ENCODE results near the gene BCAM.
A peak's percentile ranks its signal among the peaks of the same experiment; 100 is the strongest.
"Not testable (repeated sequence)": the region's sequence is repeated elsewhere in the genome, so short reads cannot be mapped to it uniquely, and the experiment has no call there.

The BCAM gene, protein sequence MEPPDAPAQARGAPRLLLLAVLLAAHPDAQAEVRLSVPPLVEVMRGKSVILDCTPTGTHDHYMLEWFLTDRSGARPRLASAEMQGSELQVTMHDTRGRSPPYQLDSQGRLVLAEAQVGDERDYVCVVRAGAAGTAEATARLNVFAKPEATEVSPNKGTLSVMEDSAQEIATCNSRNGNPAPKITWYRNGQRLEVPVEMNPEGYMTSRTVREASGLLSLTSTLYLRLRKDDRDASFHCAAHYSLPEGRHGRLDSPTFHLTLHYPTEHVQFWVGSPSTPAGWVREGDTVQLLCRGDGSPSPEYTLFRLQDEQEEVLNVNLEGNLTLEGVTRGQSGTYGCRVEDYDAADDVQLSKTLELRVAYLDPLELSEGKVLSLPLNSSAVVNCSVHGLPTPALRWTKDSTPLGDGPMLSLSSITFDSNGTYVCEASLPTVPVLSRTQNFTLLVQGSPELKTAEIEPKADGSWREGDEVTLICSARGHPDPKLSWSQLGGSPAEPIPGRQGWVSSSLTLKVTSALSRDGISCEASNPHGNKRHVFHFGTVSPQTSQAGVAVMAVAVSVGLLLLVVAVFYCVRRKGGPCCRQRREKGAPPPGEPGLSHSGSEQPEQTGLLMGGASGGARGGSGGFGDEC

DNA sequence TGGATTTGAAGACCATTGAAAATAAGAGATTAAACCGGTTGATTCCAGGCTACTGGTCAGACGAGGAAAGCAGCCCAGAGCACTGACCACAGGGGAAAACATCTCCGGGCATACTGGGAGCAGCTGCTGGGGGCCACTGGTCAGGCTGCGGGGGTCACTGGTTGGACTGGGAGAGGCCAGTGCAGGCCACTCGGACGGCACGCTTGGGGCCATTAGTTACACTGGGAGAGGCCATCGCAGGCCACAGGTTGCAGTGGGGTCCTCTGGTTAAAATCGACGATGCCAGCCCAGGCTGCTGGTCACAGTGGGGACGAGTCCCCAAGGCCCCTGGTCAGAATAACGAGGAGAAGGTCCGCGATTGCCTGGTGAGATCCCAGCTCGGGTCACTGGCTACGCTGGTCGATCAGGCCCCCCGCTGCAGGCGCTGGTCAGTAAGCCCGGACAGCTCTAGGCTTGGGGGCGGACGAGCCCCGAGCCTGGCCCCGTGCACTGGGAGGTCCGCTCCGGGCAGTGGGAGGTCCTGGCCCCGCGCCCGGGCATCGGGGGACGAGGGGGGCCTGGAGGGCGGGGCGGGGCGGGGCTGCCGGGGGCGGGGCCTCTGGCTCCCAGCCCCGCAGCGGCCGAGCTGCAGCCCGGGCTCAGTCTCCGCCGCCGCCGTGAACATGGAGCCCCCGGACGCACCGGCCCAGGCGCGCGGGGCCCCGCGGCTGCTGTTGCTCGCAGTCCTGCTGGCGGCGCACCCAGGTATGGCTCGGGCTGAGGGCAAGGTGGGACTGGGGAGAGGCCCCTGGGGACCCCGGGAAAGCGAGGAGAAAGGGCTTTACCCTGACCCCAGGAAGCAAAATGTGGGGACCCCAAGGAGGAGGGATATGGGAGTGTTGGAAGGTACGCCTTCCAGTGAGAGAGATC, at the start of gene BCAM:
TSS of gene BCAM (plus strand) at position 641 of the 909 bp plus-strand sequence. CDS start at position 663, 22 bp downstream.
- no peak for FAIRE-seq

DNA sequence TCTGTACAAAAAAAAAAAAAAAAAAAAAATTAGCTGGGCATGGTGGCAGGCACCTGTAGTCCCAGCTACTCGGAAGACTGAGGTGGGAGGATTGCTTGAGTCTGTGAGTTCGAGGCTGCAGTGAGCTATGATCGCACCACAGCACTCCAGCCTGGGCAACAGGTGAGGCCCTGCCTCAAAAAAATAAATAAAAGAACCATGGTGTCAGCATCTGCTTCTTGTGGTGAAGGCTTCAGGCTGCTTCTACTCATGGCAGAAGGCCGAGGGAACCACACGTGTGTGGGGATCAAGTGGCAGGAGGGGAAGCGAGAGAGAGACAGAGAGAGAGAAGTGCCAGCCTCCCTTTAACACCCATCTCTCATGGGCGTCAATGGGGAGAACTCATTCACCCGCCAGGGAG, 46.9 kb upstream of the BCAM start:
- FAIRE-seq: no peak

DNA sequence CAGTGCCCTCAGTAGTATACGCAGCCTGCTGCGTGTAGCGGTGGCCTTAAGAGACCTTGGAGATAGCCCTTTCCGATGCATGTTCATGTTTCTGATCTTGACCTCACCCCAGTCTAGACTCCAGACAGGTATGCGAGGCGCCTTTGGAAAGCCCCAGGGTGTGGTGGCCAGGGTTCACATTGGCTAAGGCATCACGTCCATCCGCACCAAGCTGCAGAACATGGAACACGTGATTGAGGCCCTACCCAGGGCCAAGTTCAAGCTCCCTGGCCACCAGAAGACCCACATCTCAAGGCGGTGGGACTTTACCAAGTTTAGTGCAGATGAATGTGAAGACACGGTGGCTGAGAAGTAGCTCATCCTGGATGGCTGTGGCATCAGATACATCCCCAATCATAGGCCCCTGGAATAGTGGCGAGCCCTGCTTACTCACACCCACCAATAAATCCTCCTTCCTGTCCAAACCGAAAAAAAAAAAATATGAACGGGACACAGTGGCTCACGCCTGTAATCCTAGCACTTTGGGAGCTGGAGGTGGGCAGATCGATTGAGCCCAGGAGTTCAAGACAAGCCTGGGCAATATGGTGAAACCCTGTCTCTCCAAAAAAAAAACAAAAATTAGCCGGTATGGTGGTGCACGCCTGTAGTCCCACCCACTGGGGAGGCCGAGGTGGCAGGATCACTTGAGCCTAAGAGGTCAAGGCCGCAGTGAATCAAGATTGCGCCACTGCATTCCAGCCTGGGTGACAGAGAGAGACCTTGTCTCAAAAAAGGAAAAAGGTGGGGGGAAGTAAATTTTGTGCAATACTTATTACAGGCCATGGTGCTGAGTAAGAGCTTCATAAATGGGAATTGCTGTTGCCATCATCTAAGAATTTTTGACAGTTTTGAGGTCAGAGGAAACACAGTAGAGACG, 43.6 kb upstream of the BCAM start:
- FAIRE-seq: no peak

DNA sequence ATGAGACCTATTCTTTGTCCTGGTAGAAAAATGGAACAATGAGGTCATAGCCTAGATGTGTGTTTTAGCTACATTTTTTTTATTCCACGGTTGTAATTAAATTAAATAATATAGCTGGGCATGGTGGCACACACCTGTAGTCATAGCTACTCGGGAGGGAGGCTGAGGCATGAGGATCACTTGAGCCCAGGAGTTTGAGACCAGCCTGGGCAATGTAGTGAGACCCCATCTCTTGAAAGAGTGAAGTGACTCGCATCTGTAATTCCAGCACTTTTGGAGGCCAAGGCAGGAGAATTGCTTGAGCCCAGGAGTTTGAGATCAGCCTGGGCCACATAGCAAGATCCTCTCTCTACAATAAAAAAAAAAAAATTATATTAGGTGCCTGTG, 43.0 kb upstream of the BCAM start:
- no peak for FAIRE-seq

DNA sequence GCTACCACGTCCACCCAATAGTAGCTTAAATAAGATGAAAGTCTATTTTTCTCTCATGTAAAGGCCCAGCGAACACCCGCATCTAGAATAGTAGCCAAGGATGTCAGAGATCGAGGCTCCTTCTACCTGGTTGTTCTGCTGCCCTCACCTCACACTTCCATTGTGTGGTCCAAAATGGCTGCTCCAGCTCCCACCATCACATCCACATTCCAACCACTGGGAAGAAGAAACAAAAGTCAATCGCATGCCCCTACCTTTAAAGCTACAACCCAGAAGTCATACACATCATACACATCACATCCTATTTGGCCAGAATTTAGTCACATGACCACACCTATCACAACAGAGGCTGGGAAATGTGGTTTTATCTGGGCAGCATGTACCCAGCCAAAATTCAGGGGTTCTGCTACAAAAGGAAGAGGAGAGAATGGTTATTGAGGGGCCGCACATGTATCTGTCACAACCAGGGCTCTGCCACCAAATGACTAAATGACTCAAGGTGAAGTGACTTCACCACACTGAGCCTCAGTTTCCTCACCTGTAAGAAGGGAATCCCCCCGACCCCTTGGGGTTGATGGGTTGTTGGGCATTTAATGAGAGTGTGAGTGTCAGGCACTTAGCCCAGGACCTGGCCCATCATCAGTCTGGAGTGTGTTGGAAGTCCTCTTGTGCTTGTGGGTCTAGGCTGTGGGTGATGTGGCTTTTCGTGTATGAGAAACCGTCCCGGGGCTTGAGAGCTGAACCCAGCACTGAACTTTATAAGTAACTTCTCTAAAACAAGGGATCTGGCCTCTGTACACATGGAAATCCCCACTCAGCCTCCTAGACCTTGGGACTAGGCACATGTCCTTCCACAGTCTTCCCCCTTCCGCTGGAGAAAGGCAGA, 41.4 kb upstream of the BCAM start:
- no peak for FAIRE-seq

DNA sequence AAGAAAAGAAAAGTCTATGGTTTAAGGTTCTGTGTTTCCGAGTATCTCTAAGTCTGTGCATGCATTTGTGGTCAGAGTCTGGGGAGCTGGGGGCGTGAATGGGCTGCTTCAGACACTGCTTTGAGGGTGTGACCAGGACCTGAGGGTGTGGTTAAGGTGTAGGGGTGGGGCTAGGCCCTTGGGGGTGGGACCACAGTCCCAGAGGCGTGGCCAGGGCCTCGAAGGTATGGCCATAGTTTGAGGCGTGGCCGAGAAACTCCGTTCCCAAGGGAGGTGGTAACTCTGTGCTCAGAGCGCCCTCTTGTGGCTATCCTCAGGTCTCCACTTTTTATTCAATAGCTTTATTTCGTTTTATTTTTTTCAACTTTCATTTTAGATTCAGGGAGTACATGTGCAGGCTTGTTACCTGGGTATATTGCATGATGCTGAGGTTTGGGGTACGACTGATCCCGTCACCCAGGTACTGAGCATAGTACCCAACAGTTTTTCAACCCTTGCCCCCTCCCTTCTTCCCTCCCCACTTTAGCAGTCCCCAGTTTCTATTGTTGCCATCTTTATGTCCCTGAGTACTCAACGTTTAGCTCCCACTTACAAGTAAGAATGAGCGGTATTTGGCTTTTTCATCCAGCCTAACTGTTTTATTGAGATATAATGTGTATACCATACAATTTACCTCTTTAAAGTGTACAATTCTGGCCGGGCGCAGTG, 38.2 kb upstream of the BCAM start:
- FAIRE-seq: peak; percentile 88

DNA sequence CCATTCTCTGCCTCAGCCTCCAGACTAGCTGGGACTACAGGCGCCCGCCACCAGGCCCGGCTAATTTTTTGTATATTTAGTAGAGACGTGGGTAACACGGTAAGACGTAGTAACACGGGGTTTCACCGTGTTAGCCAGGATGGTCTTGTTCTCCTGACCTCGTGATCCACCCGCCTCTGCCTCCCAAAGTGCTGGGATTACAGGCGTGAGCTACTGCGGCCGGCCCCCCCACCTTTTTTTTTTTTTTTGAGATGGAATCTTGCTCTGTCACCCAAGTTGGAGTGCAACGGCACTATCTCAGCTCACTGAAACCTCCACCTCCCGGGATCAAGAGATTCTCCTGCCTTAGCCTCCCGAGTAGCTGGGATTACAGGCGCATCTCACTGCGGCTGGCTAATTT, 36.8 kb upstream of the BCAM start:
- not testable (repeated sequence) for FAIRE-seq

DNA sequence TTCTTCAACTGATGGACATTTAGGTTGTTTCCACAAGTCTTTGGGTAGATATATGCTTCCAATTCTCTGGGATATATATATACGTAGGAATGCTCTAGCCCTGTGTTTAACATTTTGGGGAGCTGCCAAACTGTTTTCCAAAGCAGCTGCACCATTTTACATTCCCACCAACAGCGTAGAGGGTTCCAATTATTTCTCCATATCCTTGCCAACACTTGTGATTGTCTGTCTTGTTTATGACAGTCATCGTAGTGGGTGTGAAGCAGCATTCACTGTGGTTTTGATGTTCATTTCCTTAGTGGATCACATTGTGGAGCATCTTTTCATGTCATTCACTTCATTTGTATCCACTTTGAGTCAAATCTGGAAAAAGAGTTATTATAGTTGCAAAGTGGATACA, 35.9 kb upstream of the BCAM start:
- no peak for FAIRE-seq

DNA sequence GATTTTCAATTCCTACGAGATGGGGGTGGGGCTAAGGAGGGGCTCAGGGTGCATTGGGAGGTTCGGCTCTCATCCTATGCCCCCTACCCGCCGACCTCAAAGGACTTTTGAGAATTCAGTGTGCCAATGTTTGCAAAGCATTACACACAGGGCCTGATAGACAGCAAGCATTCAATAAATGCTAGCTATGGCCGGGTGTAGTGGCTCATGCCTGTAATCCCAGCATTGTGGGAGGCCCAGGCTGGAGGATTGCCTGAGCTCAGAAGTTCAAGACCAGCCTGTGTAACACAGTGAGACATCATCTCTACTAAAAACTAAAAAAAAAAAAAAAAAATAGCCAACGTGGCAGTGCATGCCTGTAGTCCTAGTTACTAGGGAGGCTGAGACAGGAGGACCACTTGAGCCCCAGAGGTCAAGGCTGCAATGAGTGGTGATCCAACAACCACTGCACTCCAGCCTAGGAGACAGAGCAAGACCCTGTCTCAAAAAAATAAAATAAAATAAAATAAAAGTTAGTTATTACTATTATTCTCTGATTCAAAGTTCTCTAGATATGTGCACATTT, 33.1 kb upstream of the BCAM start:
- no peak for FAIRE-seq

DNA sequence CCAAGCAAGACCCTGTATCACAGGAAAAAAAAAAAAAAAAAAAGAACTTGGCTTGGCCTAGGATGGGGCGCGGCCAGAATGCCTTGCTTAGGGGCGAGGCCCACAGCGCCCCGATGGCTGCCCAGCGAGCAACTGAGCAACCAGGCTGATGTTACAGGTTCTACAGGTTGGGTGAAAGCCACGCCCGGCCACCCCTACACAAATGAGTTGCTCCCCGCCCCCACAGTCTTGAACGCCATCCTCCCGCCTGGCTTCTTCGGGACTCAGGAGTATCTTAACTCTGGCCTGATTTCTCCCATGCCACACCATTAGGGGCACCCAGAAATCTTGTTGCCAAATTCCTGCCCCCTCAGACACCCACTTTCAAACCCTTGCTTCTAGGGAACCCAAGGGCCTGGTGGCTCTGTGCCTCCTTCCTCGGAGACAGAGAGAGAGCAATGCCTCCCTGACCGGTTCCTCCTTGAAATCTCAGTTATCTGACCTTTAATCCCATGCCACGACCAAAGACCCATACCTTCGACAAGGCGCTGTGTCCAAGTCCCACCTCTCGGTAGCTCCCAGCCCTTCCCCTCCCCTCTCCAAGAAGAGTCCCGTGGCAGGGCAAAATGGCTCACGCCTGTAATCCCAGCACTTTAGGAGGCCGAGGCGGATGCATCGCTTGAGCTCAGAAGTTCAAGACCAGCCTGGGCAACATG, 32.4 kb upstream of the BCAM start:
- FAIRE-seq: no peak

DNA sequence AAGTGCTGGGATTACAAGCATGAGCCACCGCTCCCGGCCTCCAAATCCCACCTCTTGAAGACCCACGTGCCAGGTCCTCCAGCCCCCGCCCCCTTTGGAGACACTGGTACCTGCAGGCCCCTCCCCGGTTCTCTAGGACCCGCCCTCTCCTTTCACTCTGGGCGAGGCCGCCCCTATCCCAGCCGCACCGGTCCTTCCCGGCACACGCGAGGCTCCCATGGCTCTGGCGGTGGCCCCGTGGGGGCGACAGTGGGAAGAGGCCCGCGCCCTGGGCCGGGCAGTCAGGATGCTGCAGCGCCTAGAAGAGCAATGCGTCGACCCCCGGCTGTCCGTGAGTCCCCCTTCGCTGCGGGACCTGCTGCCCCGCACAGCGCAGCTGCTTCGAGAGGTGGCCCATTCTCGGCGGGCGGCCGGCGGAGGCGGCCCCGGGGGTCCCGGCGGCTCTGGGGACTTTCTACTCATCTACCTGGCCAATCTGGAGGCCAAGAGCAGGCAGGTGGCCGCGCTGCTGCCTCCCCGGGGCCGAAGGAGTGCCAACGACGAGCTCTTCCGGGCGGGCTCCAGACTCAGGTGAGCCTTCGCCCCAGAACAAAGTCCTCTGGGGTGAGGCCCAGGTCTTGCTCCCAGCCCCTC, 31.1 kb upstream of the BCAM start, which contains the start of gene CBLC:
TSS of gene CBLC (plus strand) at position 176 of the 633 bp plus-strand sequence. CDS start at position 218, 42 bp downstream.
- FAIRE-seq: no peak

DNA sequence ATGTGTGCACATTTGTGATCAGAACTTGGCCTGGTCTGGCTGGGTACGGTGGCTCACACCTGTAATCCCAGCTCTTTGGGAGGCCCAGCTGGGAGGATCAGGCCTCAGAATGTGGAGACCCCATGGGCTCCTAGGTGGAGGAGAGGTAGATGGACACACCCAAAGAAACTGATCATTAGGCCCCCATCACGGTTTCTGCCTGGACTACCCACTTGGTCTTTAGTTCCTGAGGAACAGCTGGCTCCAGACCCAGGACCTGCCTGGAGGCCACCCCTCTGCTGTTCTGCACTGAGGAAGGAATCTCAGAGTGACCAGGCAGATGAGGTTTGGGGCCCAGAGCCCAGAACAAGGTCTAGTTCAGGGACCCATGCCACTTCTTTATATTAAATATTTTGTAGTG, 29.8 kb upstream of the BCAM start:
- no peak for FAIRE-seq

DNA sequence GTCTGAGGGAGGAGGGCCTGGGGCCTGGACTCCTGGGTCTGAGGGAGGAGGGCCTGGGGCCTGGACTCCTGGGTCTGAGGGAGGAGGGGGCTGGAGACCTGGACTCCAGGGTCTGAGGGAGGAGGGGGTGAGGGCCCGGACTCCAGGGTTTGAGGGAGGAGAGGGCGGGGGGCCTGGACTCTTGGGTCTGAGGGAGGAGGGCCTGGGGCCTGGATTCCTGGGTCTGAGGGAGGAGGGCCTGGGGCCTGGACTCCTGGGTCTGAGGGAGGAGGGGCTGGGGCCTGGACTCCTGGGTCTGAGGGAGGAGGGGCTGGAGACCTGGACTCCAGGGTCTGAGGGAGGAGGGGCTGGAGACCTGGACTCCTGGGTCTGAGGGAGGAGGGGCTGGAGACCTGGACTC, 27.2 kb upstream of the BCAM start:
- FAIRE-seq: not testable (repeated sequence)

DNA sequence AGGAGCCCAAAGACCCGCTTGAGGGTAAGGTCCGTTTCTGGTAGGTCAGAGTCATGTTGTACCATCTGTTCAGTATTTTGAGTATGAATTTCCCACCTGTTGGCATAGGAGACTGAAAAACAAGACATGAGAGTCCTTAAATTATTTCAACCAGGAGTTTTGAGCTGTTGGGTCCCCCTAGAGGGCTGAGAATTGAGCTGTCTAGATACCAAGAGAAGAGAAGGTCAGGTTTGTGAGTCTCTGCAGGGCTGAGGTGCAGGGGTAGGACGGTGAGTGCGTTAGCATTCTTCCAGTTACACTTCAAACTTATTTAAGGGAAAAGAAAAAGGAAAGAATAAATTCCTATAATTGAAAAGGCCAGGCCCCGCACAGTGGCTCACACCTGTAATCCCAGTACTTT, 26.2 kb upstream of the BCAM start:
- FAIRE-seq: no peak

DNA sequence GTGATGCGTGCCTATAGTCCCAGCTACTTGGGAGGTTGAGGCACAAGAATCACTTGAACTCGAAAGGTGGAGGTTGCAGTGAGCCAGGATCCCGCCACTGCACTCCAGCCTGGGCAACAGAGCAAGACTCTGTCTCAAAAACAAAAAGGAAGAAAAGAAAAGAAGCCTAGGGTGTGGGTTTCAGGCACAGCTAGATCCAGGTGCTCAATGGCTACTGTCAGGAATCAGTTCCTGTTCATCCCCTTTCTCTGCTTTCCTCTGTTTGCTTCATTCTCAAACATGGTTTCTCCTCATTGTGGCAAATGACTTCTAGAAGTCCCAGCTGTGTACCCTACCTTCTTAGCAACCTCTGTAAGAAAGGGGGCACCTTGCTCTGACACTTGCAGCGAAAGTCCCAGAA, 25.4 kb upstream of the BCAM start:
- no peak for FAIRE-seq

DNA sequence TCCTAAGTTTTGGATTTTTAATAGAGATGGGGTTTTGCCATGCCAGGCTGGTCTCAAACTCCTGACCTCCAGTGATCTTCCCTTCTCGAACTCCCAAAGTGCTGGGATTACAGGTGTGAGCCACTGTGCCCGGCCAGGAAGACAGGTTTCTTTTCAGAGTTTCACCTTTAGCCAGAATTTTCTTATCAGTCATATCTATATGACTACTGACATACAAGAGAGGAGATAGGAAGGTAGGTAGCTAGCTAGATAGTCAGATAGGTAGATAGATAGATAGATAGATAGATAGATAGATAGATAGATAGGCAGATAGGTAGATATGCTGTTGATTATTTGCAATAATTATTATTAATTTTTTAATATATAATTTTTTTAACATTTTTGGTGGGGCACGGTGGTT, 23.6 kb upstream of the BCAM start:
- no peak for FAIRE-seq

DNA sequence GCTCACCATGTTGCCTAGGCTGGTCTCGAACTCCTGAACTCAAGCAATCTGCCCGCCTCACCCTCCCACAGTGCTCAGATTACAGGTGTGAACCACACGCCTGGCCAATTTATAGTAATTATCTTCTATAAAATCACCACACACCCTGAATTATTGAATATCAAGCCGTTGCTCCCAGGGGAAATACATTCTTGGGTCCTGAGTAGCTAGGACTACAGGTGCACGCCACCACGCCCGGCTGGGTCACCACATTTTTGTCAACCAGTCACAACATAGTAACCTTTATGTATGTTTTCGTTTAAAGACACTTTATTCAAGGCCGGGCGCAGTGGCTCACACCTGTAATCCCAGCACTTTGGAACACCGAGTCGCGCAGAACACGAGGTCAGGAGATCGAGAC, 22.9 kb upstream of the BCAM start:
- no peak for FAIRE-seq

DNA sequence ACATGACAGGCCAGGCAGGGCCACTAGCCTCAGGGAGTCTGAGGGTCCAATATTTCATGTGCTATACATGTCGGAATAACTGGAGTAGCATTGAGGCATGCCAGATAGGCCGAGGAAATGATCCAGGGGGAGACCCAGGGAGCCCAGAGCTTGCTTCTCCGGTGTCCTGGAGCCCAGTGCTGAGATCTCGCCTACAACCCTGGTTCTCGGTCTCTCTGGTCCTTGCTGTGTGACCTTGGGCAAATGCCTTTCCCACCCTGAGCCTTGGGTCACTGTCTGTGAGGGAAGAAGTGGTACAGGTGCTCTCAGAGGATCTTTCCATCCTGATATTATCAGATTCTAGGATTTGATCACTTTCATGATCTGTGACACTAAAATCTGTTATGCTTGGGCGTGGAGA, 19.9 kb upstream of the BCAM start:
- FAIRE-seq: no peak

DNA sequence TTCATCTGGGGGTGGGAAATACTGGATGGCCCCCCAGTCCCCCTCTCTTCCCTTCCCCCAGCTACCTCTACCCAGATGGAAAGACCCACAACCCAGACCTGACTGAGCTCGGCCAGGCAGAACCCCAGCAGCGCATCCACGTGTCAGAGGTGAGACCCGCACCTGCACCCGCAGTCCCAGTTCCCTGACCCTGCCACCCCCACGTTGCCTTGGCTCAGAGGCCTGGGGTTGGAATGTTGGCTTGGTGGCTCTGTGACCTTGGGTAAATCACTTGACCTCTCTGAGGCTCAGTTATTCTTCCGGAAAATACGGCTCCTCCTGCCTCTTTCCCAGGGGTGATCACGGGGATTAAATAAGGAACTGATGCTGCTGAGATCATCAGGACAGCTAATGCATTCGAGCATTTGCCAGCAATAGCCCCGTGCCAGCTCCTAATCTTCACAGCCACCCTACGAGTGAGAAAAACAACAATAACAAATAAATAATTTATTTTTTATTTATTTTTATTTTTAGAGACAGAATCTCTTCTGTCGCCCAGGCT, 18.9 kb upstream of the BCAM start:
- FAIRE-seq: no peak

Measured in colon (tissue), 2 donors.